GM21576 (cell line): ENCODE measurements around the gene ZBTB21.
"Not testable (repeated sequence)": the region's sequence is repeated elsewhere in the genome, so short reads cannot be mapped to it uniquely, and the experiment has no call there.

Source experiments
- ATAC-seq: cut with Tn5 transposase; IDR thresholded peaks from one replicate; pipeline ENCODE4 v1.9.1; 2021; ENCODE audit warnings: mild to moderate bottlenecking, moderate library complexity; ENCODE audit not compliant: unreplicated experiment

ZBTB21 gene

GRCh38 chr21:41954654-41955499 lies 55.3 kb downstream of the ZBTB21 start:
- no peak for ATAC-seq

GRCh38 chr21:41953831-41954653 lies 56.1 kb downstream of the ZBTB21 start, which contains the start of gene C2CD2:
Gene C2CD2, minus strand, starts transcription at chr21:41954018. Its CDS starts 370 bp downstream, at chr21:41953648.
- no peak for ATAC-seq

- no peak for ATAC-seq
These were observed 56.8 kb downstream of the ZBTB21 start for GRCh38 chr21:41953249-41953830.

GRCh38 chr21:41952568-41953248 lies 57.5 kb downstream of the ZBTB21 start:
- ATAC-seq, result no peak

- ATAC-seq, result no peak
These were observed 58.1 kb downstream of the ZBTB21 start for GRCh38 chr21:41951876-41952567.

- ATAC-seq, result no peak
These were observed 59.2 kb downstream of the ZBTB21 start for GRCh38 chr21:41950941-41951351.

GRCh38 chr21:41949631-41950030 lies 60.5 kb downstream of the ZBTB21 start:
- not testable (repeated sequence) for ATAC-seq

GRCh38 chr21:41948901-41949300 lies 61.3 kb downstream of the ZBTB21 start:
- no peak for ATAC-seq

GRCh38 chr21:41948078-41948895 lies 61.9 kb downstream of the ZBTB21 start:
- ATAC-seq, result no peak

GRCh38 chr21:41945982-41946381 lies 64.2 kb downstream of the ZBTB21 start:
- ATAC-seq, result no peak

GRCh38 chr21:41943851-41944250 lies 66.3 kb downstream of the ZBTB21 start:
- no peak for ATAC-seq

- ATAC-seq, result no peak
These were observed 67.7 kb downstream of the ZBTB21 start for GRCh38 chr21:41942457-41942856.

GRCh38 chr21:41941941-41942340 lies 68.2 kb downstream of the ZBTB21 start:
- no peak for ATAC-seq

GRCh38 chr21:41940431-41940830 lies 69.7 kb downstream of the ZBTB21 start:
- ATAC-seq, result no peak

- ATAC-seq, result no peak
These were observed 70.8 kb downstream of the ZBTB21 start for GRCh38 chr21:41939391-41939790.
